Measurements from ENCODE around the gene CPSF4L. TPM values are rescaled to one million over a fixed set of nuclear protein-coding genes. Genes with fewer than 3 reads are reported as not detected.
A peak's percentile ranks its signal among the peaks of the same experiment; 100 is the strongest.

CPSF4L gene
- total and polyA plus RNA-seq, 7 donors: not detected

- intact Hi-C loops (cut with DNase I): no loop called here
- no peak overlapping the region for H3K27ac ChIP-seq
- WGBS, 3 donors: 57 to 78% (median 72%) methylated on average over 10 of the region's 10 CpGs
- H3K9me3 ChIP-seq: no peaks in the 10 kb centered on the region
- peak in 1 of 2 donors; percentile 68 for DNase-seq
- H3K27me3 ChIP-seq (ENCODE audit: insufficient read depth in 3 of 3, low read length in 2 of 3): no peaks in the 10 kb centered on the region
- ATAC-seq: no peak
- TF ChIP-seq, protein P1, sequence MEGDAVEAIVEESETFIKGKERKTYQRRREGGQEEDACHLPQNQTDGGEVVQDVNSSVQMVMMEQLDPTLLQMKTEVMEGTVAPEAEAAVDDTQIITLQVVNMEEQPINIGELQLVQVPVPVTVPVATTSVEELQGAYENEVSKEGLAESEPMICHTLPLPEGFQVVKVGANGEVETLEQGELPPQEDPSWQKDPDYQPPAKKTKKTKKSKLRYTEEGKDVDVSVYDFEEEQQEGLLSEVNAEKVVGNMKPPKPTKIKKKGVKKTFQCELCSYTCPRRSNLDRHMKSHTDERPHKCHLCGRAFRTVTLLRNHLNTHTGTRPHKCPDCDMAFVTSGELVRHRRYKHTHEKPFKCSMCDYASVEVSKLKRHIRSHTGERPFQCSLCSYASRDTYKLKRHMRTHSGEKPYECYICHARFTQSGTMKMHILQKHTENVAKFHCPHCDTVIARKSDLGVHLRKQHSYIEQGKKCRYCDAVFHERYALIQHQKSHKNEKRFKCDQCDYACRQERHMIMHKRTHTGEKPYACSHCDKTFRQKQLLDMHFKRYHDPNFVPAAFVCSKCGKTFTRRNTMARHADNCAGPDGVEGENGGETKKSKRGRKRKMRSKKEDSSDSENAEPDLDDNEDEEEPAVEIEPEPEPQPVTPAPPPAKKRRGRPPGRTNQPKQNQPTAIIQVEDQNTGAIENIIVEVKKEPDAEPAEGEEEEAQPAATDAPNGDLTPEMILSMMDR (IDR thresholded peaks at IDR 0.05): no peak
- no peak overlapping the region for H3K4me3 ChIP-seq
- peaks cover 2% of the 10 kb centered on the region for H3K4me1 ChIP-seq
- H3K36me3 ChIP-seq (ENCODE audit: insufficient read depth in 1 of 2, low read depth in 1 of 2): peaks cover 0 to 16% of the 10 kb centered on the region in 2 donors
Measured at GRCh38 chr17:73283841-73284282, 22.2 kb upstream of the CPSF4L start.

DNA sequence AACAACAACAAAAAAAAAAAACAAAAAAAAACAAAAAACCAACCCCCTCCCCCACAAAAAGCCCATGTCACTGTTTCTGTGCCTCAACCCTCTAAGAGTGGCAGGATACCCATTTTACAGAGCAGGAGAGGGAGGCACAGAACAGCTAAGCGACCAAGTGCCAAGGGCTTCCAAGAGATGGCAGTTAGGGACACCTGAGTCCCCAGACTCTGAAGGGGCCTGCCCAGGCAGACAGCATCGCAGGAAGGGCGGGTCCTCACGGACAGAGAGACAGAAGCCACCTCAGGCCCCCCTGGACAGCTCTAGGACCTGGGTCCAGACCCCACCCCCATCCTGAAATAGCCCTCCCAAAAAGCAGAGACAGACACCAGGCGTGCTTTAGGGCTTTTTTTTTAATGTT is 21.6 kb upstream of the CPSF4L start:
- Histone ChIP-seq H3K27ac (no peak overlapping the region), H3K27me3 (ENCODE audit: insufficient read depth in 3 of 3, low read length in 2 of 3) (no peaks in the 10 kb centered on the region), H3K9me3 (no peaks in the 10 kb centered on the region), H3K36me3 (ENCODE audit: insufficient read depth in 1 of 2, low read depth in 1 of 2) (peaks cover 0 to 16% of the 10 kb centered on the region in 2 donors), H3K4me3 (no peak overlapping the region), H3K4me1 (peaks cover 8% of the 10 kb centered on the region)
- 84 to 87% (median 87%) methylated on average over 5 of the region's 5 CpGs for WGBS, 3 donors
- no peak for DNase-seq
- TF ChIP-seq, protein P1 (IDR thresholded peaks at IDR 0.05): no peak
- intact Hi-C loops (cut with DNase I): no loop called here
- ATAC-seq: no peak

DNA sequence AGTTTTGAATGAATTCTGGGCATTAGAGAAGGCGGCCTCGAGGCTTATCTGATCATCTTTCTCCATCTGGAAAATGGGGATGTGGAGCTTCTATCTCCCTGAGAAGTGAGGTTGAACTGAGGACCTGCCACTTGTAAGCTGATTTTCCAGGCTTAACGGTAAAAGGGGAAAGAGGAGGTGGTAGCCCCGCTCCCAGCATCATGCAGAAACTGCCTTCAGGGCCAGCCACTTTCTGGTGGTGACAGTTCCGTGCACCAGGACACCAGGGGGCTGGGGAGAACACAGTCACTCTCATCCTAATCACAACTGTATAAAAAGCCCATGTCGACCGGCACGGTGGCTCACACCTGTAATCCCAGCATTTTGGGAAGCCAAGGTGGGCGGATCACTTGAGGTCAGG is 20.9 kb upstream of the CPSF4L start:
- intact Hi-C loops (cut with DNase I): no loop called here
- Histone ChIP-seq H3K27me3 (ENCODE audit: insufficient read depth in 3 of 3, low read length in 2 of 3) (no peaks in the 10 kb centered on the region), H3K4me3 (no peak overlapping the region), H3K9me3 (no peaks in the 10 kb centered on the region), H3K27ac (no peak overlapping the region), H3K36me3 (ENCODE audit: insufficient read depth in 1 of 2, low read depth in 1 of 2) (peaks cover 0 to 16% of the 10 kb centered on the region in 2 donors), H3K4me1 (peaks cover 11% of the 10 kb centered on the region)
- TF ChIP-seq, protein P1 (IDR thresholded peaks at IDR 0.05): no peak
- ATAC-seq: no peak
- WGBS, 3 donors: 87 to 91% (median 88%) methylated on average over 9 of the region's 9 CpGs
- no peak for DNase-seq

DNA sequence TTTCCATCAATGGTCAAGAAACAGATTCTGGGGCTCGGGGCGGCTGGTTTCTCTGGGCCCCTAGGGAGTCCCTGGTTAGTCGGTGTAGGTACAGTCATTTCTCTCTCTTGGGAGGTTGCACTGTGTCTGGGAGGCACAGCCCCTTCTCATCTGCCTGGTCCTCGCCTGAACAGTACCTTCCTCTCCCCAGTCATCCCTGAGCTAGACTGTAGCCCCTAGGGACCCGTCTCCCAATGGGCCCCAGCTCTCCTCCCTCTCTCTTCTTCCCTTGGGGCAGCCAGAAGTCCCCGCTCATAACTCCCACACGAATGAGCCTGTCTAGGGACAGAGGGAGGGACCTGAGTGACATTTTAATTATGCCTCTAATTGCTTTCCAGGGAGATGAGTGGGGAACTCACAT is 20.2 kb upstream of the CPSF4L start:
- Histone ChIP-seq H3K9me3 (no peaks in the 10 kb centered on the region), H3K4me3 (no peak overlapping the region), H3K4me1 (peaks cover 11% of the 10 kb centered on the region), H3K36me3 (ENCODE audit: insufficient read depth in 1 of 2, low read depth in 1 of 2) (peaks cover 0 to 16% of the 10 kb centered on the region in 2 donors), H3K27ac (no peak overlapping the region), H3K27me3 (ENCODE audit: insufficient read depth in 3 of 3, low read length in 2 of 3) (no peaks in the 10 kb centered on the region)
- TF ChIP-seq, protein P1 (IDR thresholded peaks at IDR 0.05): no peak
- WGBS, 3 donors: 71 to 77% (median 74%) methylated on average over 7 of the region's 7 CpGs
- ATAC-seq: no peak
- DNase-seq: no peak
- intact Hi-C loops (cut with DNase I): no loop called here

DNA sequence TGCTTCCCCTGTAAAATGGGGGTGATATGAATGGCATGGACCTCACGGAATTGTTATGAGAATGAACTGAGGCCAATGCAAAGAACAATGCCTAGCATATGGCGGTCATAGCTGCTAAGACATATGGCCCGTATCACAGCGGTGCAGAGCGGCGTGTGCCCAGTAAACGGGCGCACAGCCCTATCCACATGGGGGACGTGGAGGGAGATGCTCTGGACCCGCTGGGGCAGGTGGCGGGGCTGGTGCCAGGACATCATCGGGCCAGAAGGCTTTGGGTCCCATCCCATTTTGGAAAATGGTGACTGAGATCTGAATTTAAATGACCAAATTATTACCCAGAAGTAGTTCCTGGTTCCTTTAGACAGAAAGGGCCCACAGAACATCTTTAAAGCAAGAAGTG is 18.5 kb upstream of the CPSF4L start:
- ATAC-seq: no peak
- peaks cover 11% of the 10 kb centered on the region for H3K4me1 ChIP-seq
- H3K27me3 ChIP-seq (ENCODE audit: insufficient read depth in 3 of 3, low read length in 2 of 3): no peaks in the 10 kb centered on the region
- intact Hi-C loops (cut with DNase I): no loop called here
- H3K9me3 ChIP-seq: no peaks in the 10 kb centered on the region
- no peak for DNase-seq
- H3K27ac ChIP-seq: no peak overlapping the region
- H3K4me3 ChIP-seq: no peak overlapping the region
- H3K36me3 ChIP-seq (ENCODE audit: insufficient read depth in 1 of 2, low read depth in 1 of 2): peaks cover 0 to 7% of the 10 kb centered on the region in 2 donors
- TF ChIP-seq, protein P1 (IDR thresholded peaks at IDR 0.05): no peak
- 84 to 88% (median 85%) methylated on average over 12 of the region's 12 CpGs for WGBS, 3 donors

All from psoas muscle (tissue), 8 donors.